HFFc6 (cell line): ENCODE results near the gene DEDD2. TPM values are rescaled to one million over a fixed set of nuclear protein-coding genes. Genes with fewer than 3 reads are reported as not detected.
A peak's percentile ranks its signal among the peaks of the same experiment; 100 is the strongest.

Experiments
- DNase-seq: peaks from one replicate; pipeline ENCODE4 v3.0.0-alpha.2; 2018
- H3K27ac Mint-ChIP-seq: 2 replicates; pipeline ENCODE4 v1.8.0; 2020; ENCODE audit warnings: mild to moderate bottlenecking, mixed read lengths
- H3K27me3 Mint-ChIP-seq: 2 replicates; pipeline ENCODE4 v1.8.0; 2021; ENCODE audit warnings: mild to moderate bottlenecking, moderate library complexity, mixed read lengths; ENCODE audit not compliant: insufficient read depth
- H3K36me3 Mint-ChIP-seq: 2 replicates; pipeline ENCODE4 v1.8.0; 2021; ENCODE audit warnings: low read depth, mixed read lengths
- H3K4me1 Mint-ChIP-seq: 2 replicates; pipeline ENCODE4 v1.8.0; 2020; ENCODE audit warnings: low read depth, mixed read lengths
- H3K4me3 Mint-ChIP-seq: 2 replicates; pipeline ENCODE4 v1.8.0; 2020; ENCODE audit warnings: mild to moderate bottlenecking, moderate library complexity, mixed read lengths
- H3K9me3 Mint-ChIP-seq: 2 replicates; pipeline ENCODE4 v1.8.0; 2020; ENCODE audit warnings: mild to moderate bottlenecking, mixed read lengths
- total RNA-seq, 6 experiments: library from RNA; stranded (reverse); fragmentation: NEBNext Ultra II Directional; extraction: Animal tissue kit (Norgen Biotek cat#: 25700); gene quantifications; 2 replicates in 1 of 6; 3 replicates in 5 of 6; pipeline ENCODE4 v1.2.3, GENCODE V29; 2021
- TF ChIP-seq, protein P1 (sequence below): fragments of 200-600 bp; sonication (generic); IDR thresholded peaks from 2 replicates; pipeline ENCODE4 v1.5.0; 2021; ENCODE audit warnings: antibody characterized with exemption, mild to moderate bottlenecking

Gene DEDD2
- total RNA-seq, 6 experiments from 2014 or later = 19.2 to 24.9 (median 20.2) TPM

- Mint-ChIP-seq H3K36me3 (peaks cover 9% of the 10 kb centered on the region), H3K4me3 (no peak overlapping the region), H3K4me1 (peaks cover 59% of the 10 kb centered on the region), H3K27me3 (peaks cover 9% of the 10 kb centered on the region), H3K27ac (0 out of 2 replicates have a peak overlapping the region, but pooled peaks have one; percentile 11), H3K9me3 (no peaks in the 10 kb centered on the region; the same call in 1 of the 2 replicates)
- no peak for DNase-seq
- TF ChIP-seq, protein P1, sequence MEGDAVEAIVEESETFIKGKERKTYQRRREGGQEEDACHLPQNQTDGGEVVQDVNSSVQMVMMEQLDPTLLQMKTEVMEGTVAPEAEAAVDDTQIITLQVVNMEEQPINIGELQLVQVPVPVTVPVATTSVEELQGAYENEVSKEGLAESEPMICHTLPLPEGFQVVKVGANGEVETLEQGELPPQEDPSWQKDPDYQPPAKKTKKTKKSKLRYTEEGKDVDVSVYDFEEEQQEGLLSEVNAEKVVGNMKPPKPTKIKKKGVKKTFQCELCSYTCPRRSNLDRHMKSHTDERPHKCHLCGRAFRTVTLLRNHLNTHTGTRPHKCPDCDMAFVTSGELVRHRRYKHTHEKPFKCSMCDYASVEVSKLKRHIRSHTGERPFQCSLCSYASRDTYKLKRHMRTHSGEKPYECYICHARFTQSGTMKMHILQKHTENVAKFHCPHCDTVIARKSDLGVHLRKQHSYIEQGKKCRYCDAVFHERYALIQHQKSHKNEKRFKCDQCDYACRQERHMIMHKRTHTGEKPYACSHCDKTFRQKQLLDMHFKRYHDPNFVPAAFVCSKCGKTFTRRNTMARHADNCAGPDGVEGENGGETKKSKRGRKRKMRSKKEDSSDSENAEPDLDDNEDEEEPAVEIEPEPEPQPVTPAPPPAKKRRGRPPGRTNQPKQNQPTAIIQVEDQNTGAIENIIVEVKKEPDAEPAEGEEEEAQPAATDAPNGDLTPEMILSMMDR = no peak
Measured at GRCh38 chr19:42248270-42249148, 31.0 kb upstream of the DEDD2 start.

GRCh38 chr19:42247640-42248199 lies 30.2 kb upstream of the DEDD2 start:
- Mint-ChIP-seq H3K27ac (no peak overlapping the region), H3K4me3 (no peak overlapping the region), H3K27me3 (peaks cover 15% of the 10 kb centered on the region), H3K9me3 (no peaks in the 10 kb centered on the region; the same call in 1 of the 2 replicates), H3K36me3 (peaks cover 7% of the 10 kb centered on the region), H3K4me1 (peaks cover 61% of the 10 kb centered on the region)
- no peak for DNase-seq
- TF ChIP-seq, protein P1 = no peak

DNA sequence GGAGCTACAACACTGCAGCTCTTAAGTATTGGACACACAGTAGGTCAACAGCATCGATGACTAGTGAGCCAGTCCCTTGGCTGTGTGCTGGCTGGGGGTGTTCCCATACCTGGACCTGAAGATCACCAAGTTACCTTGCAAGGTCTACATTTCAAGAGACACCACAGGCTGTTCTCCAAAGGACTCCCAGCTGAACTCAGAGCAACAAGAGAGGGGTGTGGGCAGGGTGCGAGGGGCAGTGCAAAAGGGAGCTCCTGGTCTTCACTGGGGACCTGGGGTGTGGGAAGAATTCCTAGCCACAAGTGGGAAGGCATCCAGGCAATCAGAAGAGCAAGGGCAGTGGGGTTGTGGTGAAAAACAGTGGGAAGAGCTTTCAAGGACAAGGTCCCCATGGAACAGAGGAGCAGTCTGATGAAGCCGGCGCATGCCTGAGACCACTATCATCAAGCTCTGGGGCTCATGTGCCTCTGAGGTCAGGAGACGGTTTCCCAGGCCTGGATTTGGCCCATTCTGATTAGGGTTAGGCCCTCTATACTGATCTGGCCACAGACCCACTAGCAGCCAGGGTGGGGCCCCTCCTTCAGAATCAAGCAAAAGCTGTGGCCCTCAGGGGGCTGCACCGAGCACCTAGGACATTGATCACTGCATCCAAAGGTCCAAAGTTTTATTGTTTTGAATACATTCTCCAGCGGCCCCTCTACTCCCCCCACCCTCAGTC lies 29.6 kb upstream of the DEDD2 start:
- DNase-seq = no peak
- H3K9me3 Mint-ChIP-seq = no peaks in the 10 kb centered on the region
- no peak overlapping the region for H3K4me3 Mint-ChIP-seq
- TF ChIP-seq, protein P1 = no peak
- H3K36me3 Mint-ChIP-seq = peaks cover 4% of the 10 kb centered on the region; the same call in 1 of the 2 replicates
- peaks cover 54% of the 10 kb centered on the region for H3K4me1 Mint-ChIP-seq
- peak overlapping the region; percentile 88 for H3K27ac Mint-ChIP-seq
- H3K27me3 Mint-ChIP-seq = peaks cover 18% of the 10 kb centered on the region

DNA sequence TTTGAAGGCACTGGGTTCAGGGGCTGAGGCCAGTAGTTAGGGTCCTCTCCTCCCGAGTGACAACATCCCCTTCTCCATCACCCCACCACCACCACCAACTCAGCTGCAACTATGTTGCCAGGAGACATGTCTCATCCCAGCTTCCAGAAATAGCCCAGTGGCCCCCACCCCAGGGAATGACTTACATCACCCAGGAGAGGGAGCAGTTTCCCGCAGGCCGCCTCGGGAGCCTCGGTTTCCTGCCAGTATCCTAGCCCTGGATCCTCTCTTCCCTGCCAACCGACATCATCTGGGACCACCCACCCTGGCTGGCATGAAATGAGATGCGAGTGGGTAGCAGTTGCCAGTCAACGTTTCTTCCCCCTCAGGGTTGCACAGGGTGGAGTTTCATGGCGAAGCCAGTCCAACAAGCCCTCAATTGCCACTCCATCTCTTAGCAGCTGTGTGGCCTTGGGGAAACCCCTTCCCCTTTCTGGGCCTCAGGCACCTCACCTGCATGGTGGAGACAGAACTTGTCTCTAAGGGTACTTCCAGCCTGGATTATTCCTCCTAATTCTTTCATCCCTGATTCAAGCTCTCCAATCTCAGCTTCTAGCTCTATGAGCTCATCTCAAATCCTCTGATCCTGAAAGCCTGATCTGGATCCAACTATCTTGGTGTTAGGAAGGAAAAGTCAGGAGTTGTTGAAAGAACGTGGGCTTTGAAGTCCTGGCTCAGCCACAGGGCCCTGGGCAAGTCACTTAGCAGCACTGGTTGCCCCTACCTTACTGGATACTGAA lies 28.9 kb upstream of the DEDD2 start:
- DNase-seq = peak; percentile 78
- Mint-ChIP-seq H3K4me1 (peaks cover 51% of the 10 kb centered on the region), H3K27me3 (peaks cover 15% of the 10 kb centered on the region), H3K27ac (peak overlapping the region; percentile 88), H3K4me3 (no peak overlapping the region), H3K9me3 (no peaks in the 10 kb centered on the region), H3K36me3 (peaks cover 4% of the 10 kb centered on the region; the same call in 1 of the 2 replicates)
- TF ChIP-seq, protein P1 = peak; percentile 83

DNA sequence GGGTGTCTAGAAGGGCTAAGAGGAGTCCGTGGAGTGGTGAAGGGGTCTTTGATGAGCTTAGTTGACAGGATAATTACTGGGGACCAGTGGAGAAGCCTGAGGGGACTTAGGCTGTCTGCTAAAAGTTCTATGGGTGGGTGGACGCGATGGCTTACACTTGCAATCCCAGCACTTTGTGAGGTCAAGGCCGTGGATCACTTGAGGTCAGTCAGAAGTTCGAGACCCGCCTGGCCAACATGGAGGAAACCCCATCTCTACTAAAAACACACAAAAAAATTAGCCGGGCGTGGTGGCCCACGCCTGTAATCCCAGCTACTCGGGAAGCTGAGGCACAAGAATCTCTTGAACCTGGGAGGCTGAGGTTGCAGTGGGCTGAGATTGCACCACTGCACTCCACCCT lies 27.8 kb upstream of the DEDD2 start:
- Mint-ChIP-seq H3K27ac (peak overlapping the region; percentile 88), H3K4me3 (peak overlapping the region; percentile 96), H3K27me3 (peaks cover 16% of the 10 kb centered on the region), H3K36me3 (peaks cover 8% of the 10 kb centered on the region), H3K4me1 (peaks cover 54% of the 10 kb centered on the region), H3K9me3 (no peaks in the 10 kb centered on the region)
- TF ChIP-seq, protein P1 = no peak
- DNase-seq = no peak
